K562 (cell line): Measurements from ENCODE around the gene C2CD2L. TPM values are rescaled to one million over a fixed set of nuclear protein-coding genes. Genes with fewer than 3 reads are reported as not detected.

Experiments used
- BCLAF1 ChIP-seq, 2 experiments: fragments of 450-650 bp in 1 of 2; IDR thresholded peaks; 2 replicates each; pipeline ENCODE4 v1.6.1; 2011 to 2017; ENCODE audit warnings: low read depth in 2 of 2, antibody characterized with exemption in 1 of 2, borderline replicate concordance in 1 of 2, low read length in 1 of 2, mild to moderate bottlenecking in 1 of 2, mixed read lengths in 1 of 2; ENCODE audit not compliant: control insufficient read depth in 1 of 2
- CHCHD3 ChIP-seq: fragments of 250-450 bp; sonication (Bioruptor Pico); IDR thresholded peaks from 2 replicates; pipeline ENCODE4 v2.1.2; 2022; ENCODE audit warnings: mild to moderate bottlenecking
- MBD1 ChIP-seq: fragments of 250-450 bp; sonication (Bioruptor Pico); IDR thresholded peaks from 2 replicates; pipeline ENCODE4 v1.8.0; 2022; ENCODE audit warnings: inconsistent platforms
- PCBP2 ChIP-seq: fragments of 200-400 bp; formaldehyde crosslinking; IDR thresholded peaks from 2 replicates; pipeline ENCODE4 v1.6.1; 2018; ENCODE audit warnings: low read length, low read depth, mild to moderate bottlenecking, moderate library complexity; ENCODE audit not compliant: poor library complexity, severe bottlenecking
- POLR2A ChIP-seq: fragments of 450-650 bp; conservative IDR thresholded peaks from 2 replicates; pipeline ENCODE4 v1.6.1; 2016
- PRDM10 ChIP-seq: fragments of 450-650 bp; IDR thresholded peaks from 2 replicates; pipeline ENCODE4 v1.6.1; 2018; ENCODE audit not compliant: partially characterized antibody
- PURB ChIP-seq: sonication (generic); formaldehyde crosslinking; IDR thresholded peaks from 2 replicates; pipeline ENCODE4 v1.9.0; 2021; ENCODE audit warnings: low read depth, mild to moderate bottlenecking, missing genetic modification reagents
- RFX7 ChIP-seq: fragments of 250-450 bp; sonication (Bioruptor Pico); IDR thresholded peaks from 2 replicates; pipeline ENCODE4 v1.5.1; 2021; ENCODE audit warnings: mild to moderate bottlenecking
- SAFB ChIP-seq: fragments of 200-400 bp; formaldehyde crosslinking; IDR thresholded peaks from 2 replicates; pipeline ENCODE4 v1.6.1; 2017; ENCODE audit warnings: low read depth, low read length, borderline replicate concordance
- SPI1 ChIP-seq: IDR thresholded peaks from 2 replicates; pipeline ENCODE4 v1.6.1; 2011; ENCODE audit warnings: low read depth, low read length, control low read depth, borderline replicate concordance
- TEAD2 ChIP-seq: fragments of 450-650 bp; IDR thresholded peaks from 2 replicates; pipeline ENCODE4 v1.6.1; 2016; ENCODE audit warnings: missing genetic modification characterization, control low read depth, missing compliant biosample characterization
- THRB ChIP-seq: fragments of 450-650 bp; formaldehyde crosslinking; conservative IDR thresholded peaks from 2 replicates; pipeline ENCODE4 v1.4.0; 2022; ENCODE audit warnings: mild to moderate bottlenecking, missing genetic modification characterization
- ZNF395 ChIP-seq: fragments of 200-800 bp; sonication (Bioruptor generic); IDR thresholded peaks from 2 replicates; pipeline ENCODE4 v1.6.1; 2017; ENCODE audit warnings: missing genetic modification characterization, missing compliant biosample characterization
- ZNF444 ChIP-seq: fragments of 250-450 bp; sonication (Bioruptor Pico); IDR thresholded peaks from 2 replicates; pipeline ENCODE4 v1.4.0; 2020; ENCODE audit warnings: mild to moderate bottlenecking, moderate library complexity
- ZNF766 ChIP-seq: fragments of 200-800 bp; sonication (Bioruptor generic); conservative IDR thresholded peaks from 2 replicates; pipeline ENCODE4 v1.6.1; 2016; ENCODE audit warnings: missing genetic modification characterization, missing compliant biosample characterization
- polyA plus RNA-seq, 8 experiments: library from polyadenylated mRNA; depleted of rRNA in 4 of 8; stranded (reverse) in 5 of 8; unstranded in 3 of 8; fragments of >200 nt; fragmentation: Nextera tagmentation in 2 of 8; fragmentation: Illumina TruSeq in 1 of 8; extraction: Ambion mirVana in 2 of 8; extraction: Trizol in 1 of 8; gene quantifications; 2 replicates each; pipeline versions ENCODE4 v1.2.1 to v1.2.3, GENCODE V29; 2011 to 2014; ENCODE audit warnings: inconsistent platforms in 1 of 8, missing spikeins in 1 of 8
- total RNA-seq, 7 experiments: library from RNA; depleted of rRNA in 6 of 7; stranded (reverse); fragments of >200 nt in 6 of 7; fragmentation: Illumina TruSeq in 2 of 7; extraction: Trizol in 2 of 7; gene quantifications; 2 replicates each; pipeline versions ENCODE4 v1.2.1 to v1.2.3, GENCODE V29; 2011 to 2021; ENCODE audit warnings: low replicate concordance in 1 of 7

C2CD2L gene
- total and polyA plus RNA-seq, 9 of the 15 experiments (the other 6 are each of a cell fraction or from before 2014, with no cell fraction given), result 0.66 to 41.2 (median 14.8) TPM

- TF ChIP-seq RFX7, result no peak
- no peak for TF ChIP-seq CHCHD3
- TF ChIP-seq ZNF444, result no peak
- peak; percentile 59; the same call in 1 of the 2 replicates for TF ChIP-seq SPI1
- TF ChIP-seq PCBP2, result no peak
- 0 out of 2 replicates have a peak, but pooled peaks have one; percentile 10 for TF ChIP-seq ZNF395
- no peak for TF ChIP-seq BCLAF1 (IDR thresholded peaks at IDR 0.05; ENCODE audit: borderline replicate concordance in 1 of 2, control insufficient read depth in 1 of 2, low read depth in 2 of 2, low read length in 1 of 2)
- no peak for TF ChIP-seq THRB (CRISPR knock-in tag)
- no peak for TF ChIP-seq PURB (CRISPR knock-in tag)
- peak; percentile 80 for TF ChIP-seq POLR2A
- TF ChIP-seq MBD1, result no peak
- peak; percentile 43 for TF ChIP-seq PRDM10
- TF ChIP-seq SAFB, result no peak
- TF ChIP-seq ZNF766 (CRISPR knock-in tag), result no peak
- TF ChIP-seq TEAD2 (tag), result no peak
Measured at GRCh38 chr11:119067371-119068222, 39.5 kb upstream of the C2CD2L start, which contains the start of gene VPS11 (continued).
